Measurements from ENCODE around the gene SH3RF3.

DNA sequence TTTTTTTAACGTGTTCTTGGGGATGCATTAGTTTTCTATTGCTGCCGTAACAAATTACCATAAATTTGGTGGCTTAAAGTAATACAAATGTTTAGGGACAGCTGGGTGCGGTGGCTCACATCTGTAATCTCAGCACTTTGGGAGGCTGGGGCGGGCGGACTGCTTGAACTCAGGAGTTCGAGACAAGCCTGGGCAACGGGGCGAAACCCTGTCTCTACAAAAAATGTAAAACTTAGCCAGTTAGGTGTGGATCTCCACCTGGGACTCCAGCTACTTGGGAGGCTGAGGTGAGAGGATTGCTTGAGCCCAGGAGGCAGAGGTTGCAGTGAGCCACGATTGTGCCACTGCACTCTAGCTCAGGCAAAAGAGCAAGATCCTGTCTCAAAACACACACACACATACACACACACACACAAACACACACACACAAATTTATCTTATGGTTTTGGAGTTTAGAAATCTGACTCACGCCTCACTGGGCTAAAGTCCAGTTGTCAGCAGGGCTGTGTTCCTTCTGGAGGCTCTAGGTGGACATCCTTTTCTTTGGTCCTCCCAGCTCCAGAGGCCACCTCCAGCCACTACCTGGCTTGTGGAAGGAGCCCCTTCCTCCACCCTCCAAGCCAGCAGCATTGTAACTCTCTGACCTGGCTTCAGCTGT, 408.7 kb downstream of the SH3RF3 start:
- TF ChIP-seq CTCF (IDR thresholded peaks at IDR 0.05; ENCODE audit: insufficient read depth, low read depth, low read length) = no peak
- TF ChIP-seq EZH2 (IDR thresholded peaks at IDR 0.05; ENCODE audit: insufficient read depth, low read length) = no peak
